CD4-positive, alpha-beta memory T cell (primary cell): ENCODE results near the gene CERS6. TPM values are rescaled to one million over a fixed set of nuclear protein-coding genes. Genes with fewer than 3 reads are reported as not detected.

Experiments used
- CTCF ChIA-PET: fragments of 350-600 bp; sonication (Branson Sonifier 250); formaldehyde crosslinking; loops from one replicate; lab custom pipeline; 2021; ENCODE audit warnings: inconsistent platforms; ENCODE audit not compliant: partially characterized antibody; lab: Charles Lee
- POLR2A ChIA-PET: fragments of 350-600 bp; sonication (Branson Sonifier 250); formaldehyde crosslinking; loops from one replicate; lab custom pipeline; 2021; ENCODE audit not compliant: partially characterized antibody; lab: Charles Lee
- DNase-seq, 5 donors: peaks; one replicate each; pipeline versions ENCODE4 v3.0.0 to v3.0.0-alpha.2; 2020 to 2022; ENCODE audit warnings: mixed read lengths in 1 of 5
- H3K27ac ChIP-seq: one replicate; pipeline ENCODE4 v1.7.0; 2013; ENCODE audit warnings: low read depth, low read length
- H3K27me3 ChIP-seq: 2 replicates; pipeline ENCODE4 v1.7.0; 2013; ENCODE audit warnings: mild to moderate bottlenecking, low read length, moderate library complexity; ENCODE audit not compliant: insufficient read depth
- H3K36me3 ChIP-seq: 2 replicates; pipeline ENCODE4 v1.7.0; 2013; ENCODE audit warnings: mild to moderate bottlenecking, low read length, moderate library complexity; ENCODE audit not compliant: insufficient read depth
- H3K4me1 ChIP-seq: 2 replicates; pipeline ENCODE4 v1.7.0; 2013; ENCODE audit warnings: mild to moderate bottlenecking, low read length, moderate library complexity; ENCODE audit not compliant: insufficient read depth
- H3K4me3 ChIP-seq, 2 donors: one replicate each; pipeline ENCODE4 v1.7.0; 2013; ENCODE audit warnings: low read length in 2 of 2, mild to moderate bottlenecking in 1 of 2
- H3K9me3 ChIP-seq, 2 donors: one replicate each; pipeline ENCODE4 v1.7.0; 2013; ENCODE audit warnings: low read length in 2 of 2, control low read depth in 1 of 2; ENCODE audit not compliant: control insufficient read depth in 1 of 2
- H3K27ac Mint-ChIP-seq, 7 donors: one replicate each; pipeline ENCODE4 v1.8.0; 2020 to 2021; ENCODE audit warnings: mixed read lengths in 7 of 7, mild to moderate bottlenecking in 6 of 7, inconsistent platforms in 3 of 7, moderate library complexity in 3 of 7
- H3K27me3 Mint-ChIP-seq, 2 donors: one replicate each; pipeline ENCODE4 v1.8.0; 2020 to 2021; ENCODE audit warnings: mixed read lengths in 2 of 2
- H3K36me3 Mint-ChIP-seq, 2 donors: one replicate each; pipeline ENCODE4 v1.8.0; 2020 to 2021; ENCODE audit warnings: mixed read lengths in 2 of 2, inconsistent platforms in 1 of 2, mild to moderate bottlenecking in 1 of 2
- H3K4me1 Mint-ChIP-seq, 4 donors: one replicate each; pipeline ENCODE4 v1.8.0; 2020 to 2021; ENCODE audit warnings: mixed read lengths in 4 of 4, mild to moderate bottlenecking in 1 of 4
- H3K4me3 Mint-ChIP-seq, 8 donors: one replicate each; pipeline ENCODE4 v1.8.0; 2020 to 2021; ENCODE audit warnings: mixed read lengths in 8 of 8, mild to moderate bottlenecking in 7 of 8, moderate library complexity in 6 of 8, inconsistent platforms in 3 of 8
- H3K9me3 Mint-ChIP-seq, 8 donors: one replicate each; pipeline ENCODE4 v1.8.0; 2020 to 2021; ENCODE audit warnings: mixed read lengths in 8 of 8, mild to moderate bottlenecking in 5 of 8, inconsistent platforms in 3 of 8, moderate library complexity in 1 of 8
- intact Hi-C: fragments of 100-400 bp; cut with micrococcal nuclease; formaldehyde crosslinking; loops from one replicate; pipeline ENCODE4 v1.15.1; 2023
- microRNA-seq: library from miRNA; unstranded; fragments of <30 nt; microRNA quantifications from one replicate; pipeline ENCODE4 v1.2.0, GENCODE V29; 2021; ENCODE audit warnings: borderline replicate concordance, borderline number of aligned reads, borderline microRNAs expressed, mixed read lengths
- polyA plus RNA-seq, 2 donors: library from polyadenylated mRNA; unstranded; fragments of 300-500 nt; fragmentation: Illumina TruSeq; gene quantifications; one replicate each; pipeline ENCODE4 v1.2.3, GENCODE V29; 2021
- total RNA-seq, 2 experiments: library from RNA; stranded (reverse); gene quantifications; one replicate each; pipeline ENCODE4 v1.2.3, GENCODE V29; 2021

CERS6 gene
- total and polyA plus RNA-seq, 4 experiments from 2014 or later = 5.1 to 11.3 (median 7.6) TPM

- intact Hi-C loops = no loop called here
- ChIA-PET POLR2A (no interaction called here), CTCF (no interaction called here)
- no peaks in the 10 kb centered on the region for H3K9me3 Mint-ChIP-seq
- H3K4me3 Mint-ChIP-seq = no peak overlapping the region
- H3K9me3 ChIP-seq = no peaks in the 10 kb centered on the region
- no peak overlapping the region for H3K27ac ChIP-seq
- H3K36me3 ChIP-seq = no peaks in the 10 kb centered on the region
- no peaks in the 10 kb centered on the region for H3K4me1 Mint-ChIP-seq
- no peak overlapping the region for H3K27ac Mint-ChIP-seq
- no peaks in the 10 kb centered on the region for H3K36me3 Mint-ChIP-seq
- DNase-seq = no peak
- no peaks in the 10 kb centered on the region for H3K27me3 ChIP-seq
- peaks cover 0 to 1% of the 10 kb centered on the region in 2 donors for H3K27me3 Mint-ChIP-seq
- no peak overlapping the region for H3K4me3 ChIP-seq
- H3K4me1 ChIP-seq = no peaks in the 10 kb centered on the region
Measured at GRCh38 chr2:168821577-168821976, 365.5 kb downstream of the CERS6 start.

- no peaks in the 10 kb centered on the region for H3K4me1 Mint-ChIP-seq
- H3K9me3 ChIP-seq = no peaks in the 10 kb centered on the region
Measured at GRCh38 chr2:168821992-168822391, 365.9 kb downstream of the CERS6 start.

More at GRCh38 chr2:168821992-168822391, 365.9 kb downstream of the CERS6 start:
- no peak overlapping the region for H3K27ac Mint-ChIP-seq
- intact Hi-C loops = no loop called here
- Histone ChIP-seq H3K36me3 (no peaks in the 10 kb centered on the region), H3K27me3 (no peaks in the 10 kb centered on the region), H3K27ac (no peak overlapping the region), H3K4me3 (no peak overlapping the region), H3K4me1 (no peaks in the 10 kb centered on the region)
- ChIA-PET CTCF (interaction anchor here (0.8 kb wide), 1 partner anchor 9 kb away, joined by 3 read pairs; no protein-coding TSS in a partner anchor), POLR2A (no interaction called here)
- DNase-seq = no peak
- no peaks in the 10 kb centered on the region for H3K9me3 Mint-ChIP-seq
- H3K4me3 Mint-ChIP-seq = no peak overlapping the region
- no peaks in the 10 kb centered on the region for H3K36me3 Mint-ChIP-seq
- H3K27me3 Mint-ChIP-seq = peaks cover 0 to 1% of the 10 kb centered on the region in 2 donors

Small RNA genes lying within 50 kb of the gene (microRNA-seq; reads per million reads assigned to microRNA genes)
- not detected for gene MIR4774

Other genes with a start within 250 kb of the CERS6 start
- gene STK39, start 208.7 kb upstream of the CERS6 start, total RNA-seq = 10 to 100 TPM; 25.9 to 27.3 TPM
- 10 to 100 TPM in 1 of 2 donors, 1 to 10 TPM in 1; 4.9 to 10.6 TPM for gene STK39, start 208.7 kb upstream of the CERS6 start, polyA plus RNA-seq